Pancreas (tissue), 10 donors: ENCODE results near the gene GATAD2A. TPM values are rescaled to one million over a fixed set of nuclear protein-coding genes. Genes with fewer than 3 reads are reported as not detected.

Source experiments
- ATAC-seq, 4 donors: fragments of 200-7000 bp; cut with Tn5 transposase; one replicate each; pipeline versions ENCODE4 v1.8.0 to v1.9.1; 2020; ENCODE audit warnings: mild to moderate bottlenecking in 4 of 4, moderate library complexity in 4 of 4
- DNase-seq, 6 donors: peaks; one replicate each; pipeline ENCODE4 v3.0.0-alpha.2; 2020
- FAIRE-seq: peaks from 2 replicates; lab custom pipeline; 2012; peaks lifted over from hg19 to GRCh38; lab: Jason Lieb, UNC
- H3K27ac ChIP-seq, 4 donors: fragments of 200-600 bp; sonication (generic); 1 replicate in 3 of 4; 2 replicates in 1 of 4; pipeline versions ENCODE4 v1.5.0 to v1.8.0; 2020
- H3K27me3 ChIP-seq, 4 donors: fragments of 200-600 bp; one replicate each; pipeline ENCODE4 v1.8.0; 2021
- H3K36me3 ChIP-seq, 3 donors: fragments of 200-600 bp; sonication (generic) in 1 of 3; one replicate each; pipeline versions ENCODE4 v1.5.0 to v1.8.0; 2020 to 2021
- H3K4me1 ChIP-seq, 3 donors: fragments of 200-600 bp; one replicate each; pipeline ENCODE4 v1.8.0; 2021
- H3K4me3 ChIP-seq, 4 donors: fragments of 200-600 bp; sonication (generic) in 2 of 4; one replicate each; pipeline versions ENCODE4 v1.5.0 to v1.8.0; 2020 to 2021
- H3K9me3 ChIP-seq, 4 donors: fragments of 200-600 bp; one replicate each; pipeline ENCODE4 v1.8.0; 2021
- CTCF ChIP-seq, 4 donors: fragments of 200-600 bp; sonication (generic) in 3 of 4; IDR thresholded peaks; one replicate each; pipeline versions ENCODE4 v1.5.0 to v1.8.0; 2021; ENCODE audit warnings: antibody characterized with exemption in 4 of 4
- WGBS, 2 donors: extraction: QIAGEN DNeasy Blood & Tissue Kit; methylation state at CpG; one replicate each; pipeline ENCODE4 v1.1.7; 2013; 5-methylcytosine and 5-hydroxymethylcytosine counted together
- intact Hi-C, 3 donors: fragments of 100-400 bp; cut with DNase I; formaldehyde crosslinking; loops; one replicate each; pipeline versions ENCODE4 v1.11.1 to v1.14.2; 2022
- polyA plus RNA-seq, 2 donors: library from polyadenylated mRNA; stranded (reverse); fragments of 200-250 nt; gene quantifications; one replicate each; pipeline ENCODE4 v1.2.3, GENCODE V29; 2013
- total RNA-seq, 6 donors: library from RNA; stranded (reverse); fragmentation: NEBNext Ultra II Directional in 4 of 6; extraction: Animal tissue kit (Norgen Biotek cat#: 25700) in 4 of 6; gene quantifications; one replicate each; pipeline versions ENCODE4 v1.2.1 to v1.2.4, GENCODE V29; 2021 to 2023
- donor health status: healthy with polysubstance abuse.
- donor health status: DM: no; HTN: no; CAD: no; lungs with moderate emphysema.
- donor health status: DM: no; HTN: no; CAD: no.
- donor health status: control.
- donor health status: control.
- donor health status: Bipolar disorder and iron deficiency.
- donor health status: DM: yes; HTN: yes; CAD: no.
- donor health status: DM: no; HTN: no; CAD: no.
- donor health status: DM: no; HTN: no; CAD: no.
- donor health status: DM: yes; HTN: yes; CAD: no.

Gene GATAD2A
- total and polyA plus RNA-seq, 8 donors, result 11.9 to 51.8 (median 36.7) TPM

- intact Hi-C loops, result no loop called here
- ATAC-seq, result peak; percentile 66 to 75 (median 70)
- H3K27ac ChIP-seq, result peak overlapping the region; percentile 63 to 88 (median 79)
- 21 to 24% methylated on average over 13 of the region's 13 CpGs for WGBS, 2 donors
- DNase-seq, result peak in 5 of 6 donors; percentile 59 to 77 (median 70)
- H3K4me3 ChIP-seq, result peak overlapping the region in 1 of 4 donors; percentile 9
- H3K36me3 ChIP-seq, result no peaks in the 10 kb centered on the region
- peaks cover 0 to 3% (median 0%) of the 10 kb centered on the region in 4 donors for H3K9me3 ChIP-seq
- TF ChIP-seq CTCF (IDR thresholded peaks at IDR 0.05), result no peak
- H3K4me1 ChIP-seq, result peaks cover 35 to 57% (median 44%) of the 10 kb centered on the region in 3 donors
- FAIRE-seq, result no peak
- H3K27me3 ChIP-seq, result no peaks in the 10 kb centered on the region
Measured at GRCh38 chr19:19464339-19465098, 59.0 kb downstream of the GATAD2A start.

- ATAC-seq (peak; percentile 7 to 37 (median 28)), DNase-seq (peak in 5 of 6 donors; percentile 50 to 91 (median 68)), FAIRE-seq (no peak)
- H3K9me3 ChIP-seq, result peaks cover 0 to 3% (median 0%) of the 10 kb centered on the region in 4 donors
- H3K36me3 ChIP-seq, result no peaks in the 10 kb centered on the region
- H3K27ac ChIP-seq, result peak overlapping the region; percentile 63 to 88 (median 79)
- no peaks in the 10 kb centered on the region for H3K27me3 ChIP-seq
- peaks cover 35 to 51% (median 44%) of the 10 kb centered on the region in 3 donors for H3K4me1 ChIP-seq
- no peak for TF ChIP-seq CTCF (IDR thresholded peaks at IDR 0.05)
- 54% methylated on average over 12 of the region's 12 CpGs for WGBS, 2 donors
- no peak overlapping the region for H3K4me3 ChIP-seq
- intact Hi-C loops, result no loop called here
Measured at GRCh38 chr19:19465436-19466070, 60.1 kb downstream of the GATAD2A start.

- no peak for ATAC-seq
- H3K9me3 ChIP-seq, result peaks cover 0 to 3% (median 0%) of the 10 kb centered on the region in 4 donors
- no peak for FAIRE-seq
- intact Hi-C loops, result no loop called here
- H3K27ac ChIP-seq, result no peak overlapping the region
- H3K36me3 ChIP-seq, result no peaks in the 10 kb centered on the region
- no peak for TF ChIP-seq CTCF (IDR thresholded peaks at IDR 0.05)
- 86 to 93% methylated on average over 6 of the region's 6 CpGs for WGBS, 2 donors
- peak in 1 of 6 donors; percentile 21 for DNase-seq
- H3K27me3 ChIP-seq, result no peaks in the 10 kb centered on the region
- no peak overlapping the region for H3K4me3 ChIP-seq
- H3K4me1 ChIP-seq, result peaks cover 35 to 47% (median 44%) of the 10 kb centered on the region in 3 donors
Measured at GRCh38 chr19:19466201-19466600, 60.7 kb downstream of the GATAD2A start.

GRCh38 chr19:19468424-19469050 is 63.1 kb downstream of the GATAD2A start:
- WGBS, 2 donors, result 97 to 99% methylated on average over 2 of the region's 2 CpGs
- DNase-seq, result no peak
- H3K4me1 ChIP-seq, result peaks cover 14 to 26% (median 21%) of the 10 kb centered on the region in 3 donors
- no peaks in the 10 kb centered on the region for H3K36me3 ChIP-seq
- no peak overlapping the region for H3K27ac ChIP-seq
- no peak for ATAC-seq
- FAIRE-seq, result no peak
- no peak for TF ChIP-seq CTCF (IDR thresholded peaks at IDR 0.05)
- no peak overlapping the region for H3K4me3 ChIP-seq
- H3K27me3 ChIP-seq, result no peaks in the 10 kb centered on the region
- peaks cover 0 to 3% (median 0%) of the 10 kb centered on the region in 4 donors for H3K9me3 ChIP-seq
- intact Hi-C loops, result no loop called here
